Endothelial cell of umbilical vein (primary cell): ENCODE data around the gene GPATCH4.

Source experiments
- CTCF ChIP-seq, 2 donors: IDR thresholded peaks; 1 replicate in 1 of 2; 2 replicates in 1 of 2; pipeline ENCODE4 v1.5.1; 2011; ENCODE audit warnings: low read length in 2 of 2, mild to moderate bottlenecking in 2 of 2, moderate library complexity in 2 of 2, control low read depth in 1 of 2, inconsistent platforms in 1 of 2, low read depth in 1 of 2; ENCODE audit not compliant: insufficient read depth in 1 of 2; ENCODE audit errors: extremely low read depth in 1 of 2
- EZH2 ChIP-seq: IDR thresholded peaks from 2 replicates; pipeline ENCODE4 v1.6.1; 2012; ENCODE audit warnings: borderline replicate concordance, low read depth, mild to moderate bottlenecking, moderate library complexity, low read length, inconsistent platforms; ENCODE audit not compliant: severe bottlenecking
- FOS ChIP-seq: IDR thresholded peaks from 2 replicates; pipeline ENCODE4 v1.6.1; 2011; ENCODE audit warnings: mild to moderate bottlenecking, low read length, moderate library complexity, borderline replicate concordance; ENCODE audit not compliant: insufficient read depth
- GATA2 ChIP-seq: IDR thresholded peaks from 2 replicates; pipeline ENCODE4 v1.7.0; 2011; ENCODE audit warnings: low read depth, mild to moderate bottlenecking, moderate library complexity, mixed read lengths, low read length; ENCODE audit not compliant: insufficient read length, insufficient read depth
- JUN ChIP-seq: IDR thresholded peaks from 2 replicates; pipeline ENCODE4 v1.6.1; 2011; ENCODE audit warnings: borderline replicate concordance, low read depth; ENCODE audit not compliant: insufficient read length, insufficient read depth
- MAX ChIP-seq: IDR thresholded peaks from 2 replicates; pipeline ENCODE4 v1.6.1; 2011; ENCODE audit not compliant: insufficient read depth, insufficient read length
- POLR2A ChIP-seq: IDR thresholded peaks from 2 replicates; pipeline ENCODE4 v1.6.1; 2012; ENCODE audit warnings: low read depth, mild to moderate bottlenecking, control low read depth, low read length
- POLR2AphosphoS5 ChIP-seq: IDR thresholded peaks from 2 replicates; pipeline ENCODE4 v1.6.1; 2012; ENCODE audit warnings: low read depth, mild to moderate bottlenecking, control low read depth, low read length, moderate library complexity; ENCODE audit not compliant: insufficient read depth

- no peak for TF ChIP-seq FOS
- peak; percentile 21 to 34 for TF ChIP-seq CTCF (IDR thresholded peaks at IDR 0.05; ENCODE audit: extremely low read depth in 1 of 2, insufficient read depth in 1 of 2, low read depth in 1 of 2, low read length in 2 of 2)
- TF ChIP-seq EZH2, result no peak
- no peak for TF ChIP-seq GATA2
- no peak for TF ChIP-seq POLR2A
- no peak for TF ChIP-seq POLR2AphosphoS5
- TF ChIP-seq MAX, result no peak
- no peak for TF ChIP-seq JUN
These were observed 16.5 kb downstream of the GPATCH4 start for GRCh38 chr1:156584813-156585212.
